HL-60/S4 treated with retinoic acid at 250 ng/mL for 4 days and 3 days (cell line): ENCODE measurements around the gene DDX25.

ENCODE experiments used
- in situ Hi-C: fragments of 300-500 bp; cut with MboI; formaldehyde crosslinking; loops from 2 replicates; pipeline ENCODE4 v1.7.0; 2022; ENCODE audit warnings: low sequenced_read_pairs

The DDX25 gene

DNA sequence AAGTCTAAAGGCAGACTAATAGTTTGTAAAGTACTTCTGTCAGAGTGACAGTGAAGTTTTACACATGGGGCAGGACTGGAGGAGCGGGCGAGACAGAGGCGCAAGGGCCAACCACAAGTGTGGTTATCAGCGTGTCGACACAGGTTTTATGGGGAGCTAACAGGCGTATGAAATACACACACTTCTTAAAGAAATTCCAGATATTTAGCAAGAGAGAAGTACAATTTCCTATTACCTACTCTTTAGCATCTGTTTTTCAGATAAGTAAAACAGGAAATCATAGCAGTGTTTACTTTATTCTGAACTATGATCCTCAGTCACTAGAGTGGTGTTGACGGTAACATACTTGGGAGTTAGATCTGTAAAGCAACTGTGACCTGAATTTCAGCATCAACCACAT lies 64.0 kb downstream of the DDX25 start:
- in situ Hi-C loops, result no loop called here

DNA sequence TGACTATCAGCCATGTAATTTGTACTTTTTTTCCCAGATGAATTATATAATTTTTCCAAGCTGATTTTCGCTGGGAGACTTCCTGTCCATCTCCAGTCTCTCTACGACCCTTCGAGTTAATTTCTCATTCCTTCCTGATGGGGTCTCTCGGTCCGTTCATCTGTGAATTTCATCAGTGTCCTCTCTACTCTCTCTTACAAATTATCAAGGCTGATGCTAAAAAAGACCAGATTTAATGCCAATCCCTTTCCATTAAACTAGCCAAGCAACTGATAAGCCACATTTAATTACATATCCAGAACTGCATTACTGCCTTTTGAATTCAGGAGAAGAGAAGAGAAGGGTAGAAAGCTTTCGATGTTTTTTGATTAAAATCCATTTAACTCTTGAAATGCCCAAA lies 67.3 kb downstream of the DDX25 start:
- in situ Hi-C loops, result no loop called here

GRCh38 chr11:125974284-125974683 lies 70.0 kb downstream of the DDX25 start:
- in situ Hi-C loops, result no loop called here

DNA sequence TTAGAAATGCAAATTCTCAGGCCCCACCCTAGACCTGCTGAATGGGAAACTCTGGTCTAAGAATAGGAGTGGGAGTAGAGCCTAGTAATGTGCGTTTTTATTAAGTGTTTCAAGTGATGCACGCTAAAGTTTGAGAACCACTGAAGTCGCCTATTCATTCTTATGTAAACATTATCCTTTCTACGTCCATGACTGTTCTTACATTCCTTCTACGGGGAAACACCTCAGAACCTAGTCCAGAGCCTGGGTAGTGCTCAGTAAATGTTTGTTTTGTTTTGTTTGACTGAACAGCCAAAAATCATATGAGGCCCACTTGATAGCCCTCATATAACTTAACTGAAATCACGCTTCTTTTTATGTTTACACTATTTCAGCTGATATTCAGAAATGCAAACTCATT lies 71.3 kb downstream of the DDX25 start:
- in situ Hi-C loops, result no loop called here

- in situ Hi-C loops, result no loop called here
These were observed 71.8 kb downstream of the DDX25 start for GRCh38 chr11:125976156-125976555.

GRCh38 chr11:125977333-125977732 lies 73.0 kb downstream of the DDX25 start:
- in situ Hi-C loops, result no loop called here

GRCh38 chr11:125978181-125978716 lies 73.9 kb downstream of the DDX25 start:
- in situ Hi-C loops, result no loop called here
